ENCODE results near the gene CCDC180. TPM values are rescaled to one million over a fixed set of nuclear protein-coding genes. Genes with fewer than 3 reads are reported as not detected.

The CCDC180 gene
- total RNA-seq, 2 experiments from 2014 or later, result 6.6 to 7.1 TPM

DNA sequence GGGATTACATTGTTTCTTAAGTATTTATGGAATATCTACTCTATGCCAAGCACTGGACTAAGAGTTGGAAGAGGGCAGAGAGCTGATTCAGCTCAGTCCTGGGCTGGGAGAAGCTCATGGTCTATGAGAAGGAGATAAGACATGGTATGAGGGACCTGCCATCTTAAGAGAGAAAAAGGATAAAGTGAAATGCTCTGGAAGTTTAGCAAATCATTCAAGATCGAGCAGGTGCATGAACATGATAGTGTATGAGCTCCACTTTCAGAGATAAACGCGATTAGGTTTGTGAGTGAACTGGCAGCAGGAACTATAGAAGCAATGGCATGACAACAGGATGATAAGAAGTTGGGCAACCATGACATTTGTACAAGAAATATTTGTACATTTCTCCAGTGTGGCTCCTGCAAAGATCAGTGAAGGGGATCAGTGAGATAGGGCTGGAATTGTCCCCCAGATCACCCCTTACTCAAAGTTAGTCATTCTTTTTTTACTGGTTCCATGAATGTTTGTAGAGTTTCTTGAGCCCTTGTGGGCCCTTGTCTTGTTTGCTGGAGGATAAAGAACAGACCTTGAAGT lies 26.6 kb upstream of the CCDC180 start:
- peaks cover 54% of the 10 kb centered on the region for H3K36me3 ChIP-seq (ENCODE audit: insufficient read depth, low read length)
- Mint-ChIP-seq H3K27me3 (no peaks in the 10 kb centered on the region), H3K4me1 (ENCODE audit: low read depth) (no peaks in the 10 kb centered on the region), H3K4me3 (no peak overlapping the region), H3K9me3 (peaks cover 2% of the 10 kb centered on the region), H3K27ac (no peak overlapping the region), H3K36me3 (ENCODE audit: low read depth) (peaks cover 91% of the 10 kb centered on the region)
- no peak overlapping the region for H3K4me3 ChIP-seq (ENCODE audit: low read length)
- intact Hi-C loops (cut with DNase I, micrococcal nuclease), result no loop called here
- ATAC-seq (ENCODE audit: poor library complexity) (no peak), DNase-seq (no peak)
- H3K4me1 ChIP-seq (ENCODE audit: insufficient read depth, low read length), result no peaks in the 10 kb centered on the region
- ChIA-PET POLR2A (no interaction called here), CTCF (no interaction called here)
- H3K27ac ChIP-seq (ENCODE audit: low read depth in 1 of 2, low read length in 2 of 2), result no peak overlapping the region
- H3K27me3 ChIP-seq (ENCODE audit: control insufficient read depth in 1 of 2, insufficient read depth in 2 of 2, low read length in 2 of 2), result no peaks in the 10 kb centered on the region
- TF ChIP-seq, protein P1, sequence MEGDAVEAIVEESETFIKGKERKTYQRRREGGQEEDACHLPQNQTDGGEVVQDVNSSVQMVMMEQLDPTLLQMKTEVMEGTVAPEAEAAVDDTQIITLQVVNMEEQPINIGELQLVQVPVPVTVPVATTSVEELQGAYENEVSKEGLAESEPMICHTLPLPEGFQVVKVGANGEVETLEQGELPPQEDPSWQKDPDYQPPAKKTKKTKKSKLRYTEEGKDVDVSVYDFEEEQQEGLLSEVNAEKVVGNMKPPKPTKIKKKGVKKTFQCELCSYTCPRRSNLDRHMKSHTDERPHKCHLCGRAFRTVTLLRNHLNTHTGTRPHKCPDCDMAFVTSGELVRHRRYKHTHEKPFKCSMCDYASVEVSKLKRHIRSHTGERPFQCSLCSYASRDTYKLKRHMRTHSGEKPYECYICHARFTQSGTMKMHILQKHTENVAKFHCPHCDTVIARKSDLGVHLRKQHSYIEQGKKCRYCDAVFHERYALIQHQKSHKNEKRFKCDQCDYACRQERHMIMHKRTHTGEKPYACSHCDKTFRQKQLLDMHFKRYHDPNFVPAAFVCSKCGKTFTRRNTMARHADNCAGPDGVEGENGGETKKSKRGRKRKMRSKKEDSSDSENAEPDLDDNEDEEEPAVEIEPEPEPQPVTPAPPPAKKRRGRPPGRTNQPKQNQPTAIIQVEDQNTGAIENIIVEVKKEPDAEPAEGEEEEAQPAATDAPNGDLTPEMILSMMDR (IDR thresholded peaks at IDR 0.05), result no peak
- H3K9me3 ChIP-seq (ENCODE audit: control insufficient read depth in 1 of 2, insufficient read depth in 1 of 2, low read length in 2 of 2), result no peaks in the 10 kb centered on the region

DNA sequence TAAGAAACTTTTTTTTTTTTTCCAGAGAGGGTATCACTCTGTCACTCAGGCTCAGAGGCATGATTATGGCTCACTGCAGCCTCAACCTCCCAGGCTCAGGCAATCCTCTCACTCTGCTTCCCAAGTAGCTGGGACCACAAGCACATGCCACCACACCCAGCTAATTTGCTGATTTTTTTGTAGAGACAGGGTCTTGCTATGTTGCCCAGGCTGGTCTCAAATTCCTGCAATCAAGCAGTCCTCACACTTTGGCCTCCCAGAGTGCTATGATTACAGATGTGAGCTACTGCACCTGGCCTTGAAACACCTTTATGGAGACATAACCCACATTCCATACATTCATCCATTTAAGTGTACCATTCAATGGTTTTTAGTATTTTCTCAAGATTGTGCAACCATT lies 23.7 kb upstream of the CCDC180 start:
- TF ChIP-seq, protein P1 (IDR thresholded peaks at IDR 0.05), result no peak
- Histone ChIP-seq H3K27me3 (ENCODE audit: control insufficient read depth in 1 of 2, insufficient read depth in 2 of 2, low read length in 2 of 2) (no peaks in the 10 kb centered on the region), H3K27ac (ENCODE audit: low read depth in 1 of 2, low read length in 2 of 2) (no peak overlapping the region), H3K4me1 (ENCODE audit: insufficient read depth, low read length) (no peaks in the 10 kb centered on the region), H3K9me3 (ENCODE audit: control insufficient read depth in 1 of 2, insufficient read depth in 1 of 2, low read length in 2 of 2) (peaks cover 0 to 3% of the 10 kb centered on the region in 2 experiments), H3K36me3 (ENCODE audit: insufficient read depth, low read length) (peaks cover 46% of the 10 kb centered on the region), H3K4me3 (ENCODE audit: low read length) (no peak overlapping the region)
- POLR2A ChIA-PET, result no interaction called here
- no peak for ATAC-seq (ENCODE audit: poor library complexity)
- CTCF ChIA-PET, result interaction anchor here (0.6 to 1.8 kb wide), 2 partner anchors 53 to 427 kb away, joined by 3 read pairs; no protein-coding TSS in a partner anchor
- H3K9me3 Mint-ChIP-seq, result peaks cover 5% of the 10 kb centered on the region
- H3K27me3 Mint-ChIP-seq, result no peaks in the 10 kb centered on the region
- peaks cover 92% of the 10 kb centered on the region for H3K36me3 Mint-ChIP-seq (ENCODE audit: low read depth)
- no peak overlapping the region for H3K27ac Mint-ChIP-seq
- intact Hi-C loops (cut with DNase I, micrococcal nuclease), result no loop called here
- H3K4me1 Mint-ChIP-seq (ENCODE audit: low read depth), result no peaks in the 10 kb centered on the region
- no peak for DNase-seq
- H3K4me3 Mint-ChIP-seq, result no peak overlapping the region

DNA sequence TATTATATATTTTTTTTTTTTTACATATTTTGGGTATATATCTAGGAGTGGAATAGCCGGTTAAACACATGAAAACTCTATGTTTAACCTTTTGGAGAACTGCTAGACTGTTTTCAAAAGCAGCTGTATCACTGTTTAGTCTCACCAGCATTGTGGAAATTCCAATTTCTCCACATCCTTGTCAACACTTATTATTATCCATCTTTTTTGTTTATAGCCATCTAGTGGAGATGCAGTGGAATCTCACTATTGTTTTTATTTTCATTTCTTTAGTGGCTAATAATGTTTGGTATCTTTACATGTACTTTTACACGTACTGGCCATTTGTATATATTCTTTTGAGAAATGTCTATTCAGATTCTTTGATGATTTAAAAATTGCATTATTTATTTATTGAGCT lies 22.7 kb upstream of the CCDC180 start:
- ATAC-seq (ENCODE audit: poor library complexity) (no peak), DNase-seq (no peak)
- no peaks in the 10 kb centered on the region for H3K4me1 ChIP-seq (ENCODE audit: insufficient read depth, low read length)
- Mint-ChIP-seq H3K4me3 (no peak overlapping the region), H3K36me3 (ENCODE audit: low read depth) (peaks cover 90% of the 10 kb centered on the region), H3K9me3 (peaks cover 5% of the 10 kb centered on the region), H3K4me1 (ENCODE audit: low read depth) (no peaks in the 10 kb centered on the region), H3K27ac (no peak overlapping the region), H3K27me3 (no peaks in the 10 kb centered on the region)
- peaks cover 51% of the 10 kb centered on the region for H3K36me3 ChIP-seq (ENCODE audit: insufficient read depth, low read length)
- ChIA-PET CTCF (interaction anchor here (1.8 kb wide), 1 partner anchor 428 kb away, joined by 3 read pairs; no protein-coding TSS in a partner anchor), POLR2A (no interaction called here)
- TF ChIP-seq, protein P1 (IDR thresholded peaks at IDR 0.05), result peak; percentile 27
- H3K27me3 ChIP-seq (ENCODE audit: control insufficient read depth in 1 of 2, insufficient read depth in 2 of 2, low read length in 2 of 2), result no peaks in the 10 kb centered on the region
- no peak overlapping the region for H3K4me3 ChIP-seq (ENCODE audit: low read length)
- intact Hi-C loops (cut with DNase I, micrococcal nuclease), result no loop called here
- no peak overlapping the region for H3K27ac ChIP-seq (ENCODE audit: low read depth in 1 of 2, low read length in 2 of 2)
- peaks cover 0 to 3% of the 10 kb centered on the region in 2 experiments for H3K9me3 ChIP-seq (ENCODE audit: control insufficient read depth in 1 of 2, insufficient read depth in 1 of 2, low read length in 2 of 2)
